CD4-positive, alpha-beta T cell treated with Interleukin-2 at 100 ng/mL for 4 hours (primary cell): ENCODE data around the gene ACIN1.

Experiments used
- DNase-seq: peaks from one replicate; pipeline ENCODE4 v3.0.0-alpha.2; 2020; ENCODE audit warnings: low spot score

ACIN1 gene

DNA sequence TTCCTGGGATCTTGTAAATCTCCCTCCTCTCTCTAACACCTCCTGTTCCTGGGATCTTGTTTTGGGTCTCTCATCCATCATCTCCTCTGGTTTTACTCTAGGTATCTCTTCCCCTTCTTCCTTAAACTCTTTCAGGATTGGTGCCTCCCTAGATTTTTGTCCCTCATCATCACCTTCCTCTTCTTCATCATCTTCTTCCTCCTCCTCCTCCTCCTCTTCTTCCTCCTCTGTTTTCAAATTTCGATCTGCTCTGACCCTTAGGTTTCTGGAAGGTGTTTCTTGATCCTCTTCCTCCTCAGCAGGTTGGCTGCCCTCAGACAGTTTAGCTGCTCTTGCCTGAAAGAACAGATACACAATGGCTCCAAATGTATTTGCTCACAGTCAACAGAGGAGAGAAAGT is 14.5 kb downstream of the ACIN1 start:
- no peak for DNase-seq

DNA sequence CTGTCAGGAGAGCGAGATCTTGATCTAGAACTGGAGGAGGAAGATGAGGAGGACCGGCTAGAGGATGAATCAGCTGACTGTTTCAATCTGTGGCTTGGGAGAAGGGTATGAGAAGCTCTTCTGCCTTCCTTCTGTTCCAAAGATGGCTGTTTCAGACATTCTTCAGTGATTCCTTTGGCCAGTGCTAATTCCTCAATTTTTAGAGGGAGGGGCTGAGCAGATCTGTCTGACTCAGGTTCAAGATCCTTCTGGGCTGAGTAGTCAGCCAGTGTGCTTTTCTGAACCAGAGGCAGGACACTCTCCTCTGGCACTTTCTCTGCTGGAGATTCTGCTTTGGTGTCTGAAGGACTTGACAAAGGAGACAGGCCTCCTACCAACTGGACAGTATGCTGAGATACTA is 15.2 kb downstream of the ACIN1 start:
- no peak for DNase-seq

DNA sequence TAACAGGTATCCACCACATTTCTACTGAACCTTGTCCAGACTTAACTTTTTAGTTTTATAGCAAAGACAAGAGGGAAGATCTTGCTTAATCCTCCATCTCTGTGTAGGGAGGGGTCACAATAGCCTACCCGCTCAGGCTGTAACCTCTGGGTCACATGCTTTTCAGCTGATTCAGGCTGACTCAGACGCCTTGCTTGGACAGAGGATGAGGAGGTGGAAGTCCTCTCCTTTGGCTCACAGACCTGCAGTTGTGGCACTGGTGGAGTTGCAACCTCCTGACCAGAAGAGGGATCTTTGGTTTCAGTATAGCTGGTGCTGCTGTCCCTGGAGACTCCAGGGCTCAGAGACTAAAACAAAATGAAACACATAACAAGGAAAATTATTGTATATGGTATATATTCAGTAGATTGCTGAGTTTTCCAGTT is 16.2 kb downstream of the ACIN1 start:
- no peak for DNase-seq

DNA sequence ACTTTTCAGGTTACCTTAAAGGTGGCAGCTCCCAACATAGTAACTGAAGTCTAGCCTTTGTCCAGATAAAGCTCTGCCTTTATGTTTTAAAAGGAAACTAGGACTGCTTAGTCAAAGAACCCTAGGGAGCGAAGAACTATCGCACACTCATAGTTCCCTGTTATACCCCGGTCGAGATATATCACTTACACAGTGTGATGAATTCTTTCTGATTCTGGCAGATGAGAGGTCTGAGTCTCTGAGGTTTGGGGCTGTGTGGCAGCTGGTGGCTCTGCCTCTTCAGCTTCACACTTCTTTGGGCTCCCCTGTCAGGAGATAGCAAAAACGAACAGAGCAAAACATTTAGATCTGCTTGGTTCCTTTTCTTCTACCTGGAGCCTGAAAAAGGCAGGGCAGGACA is 17.0 kb downstream of the ACIN1 start:
- no peak for DNase-seq

DNA sequence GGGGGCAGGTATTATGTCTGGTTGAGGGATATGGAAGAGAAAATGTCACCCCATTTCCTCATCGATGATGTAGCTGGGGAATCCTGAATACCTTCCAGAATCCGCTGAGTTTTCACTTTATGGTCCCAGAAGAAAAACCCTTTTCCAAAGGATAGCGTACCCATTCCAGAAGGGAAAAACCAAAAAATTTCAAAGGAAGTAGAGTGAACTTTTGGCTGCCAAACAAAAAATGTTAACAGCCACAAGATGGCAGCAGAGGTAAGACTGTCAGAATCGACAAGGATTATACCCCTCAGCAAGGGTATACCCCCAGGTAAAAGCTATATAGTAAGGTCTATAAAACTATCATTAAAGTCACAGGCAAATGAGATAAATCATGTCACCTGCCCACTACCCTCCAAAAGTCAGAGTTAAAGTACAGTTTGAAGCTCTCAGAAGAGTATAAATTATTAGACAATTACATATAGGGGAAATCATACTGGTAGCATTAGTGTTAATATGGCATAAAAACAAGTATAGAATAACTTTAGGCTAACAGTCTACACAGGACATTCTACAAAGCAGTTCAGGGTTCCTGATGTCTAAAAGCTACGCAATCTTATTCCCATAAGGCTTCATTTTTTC is 18.0 kb downstream of the ACIN1 start:
- peak; percentile 53 for DNase-seq

DNA sequence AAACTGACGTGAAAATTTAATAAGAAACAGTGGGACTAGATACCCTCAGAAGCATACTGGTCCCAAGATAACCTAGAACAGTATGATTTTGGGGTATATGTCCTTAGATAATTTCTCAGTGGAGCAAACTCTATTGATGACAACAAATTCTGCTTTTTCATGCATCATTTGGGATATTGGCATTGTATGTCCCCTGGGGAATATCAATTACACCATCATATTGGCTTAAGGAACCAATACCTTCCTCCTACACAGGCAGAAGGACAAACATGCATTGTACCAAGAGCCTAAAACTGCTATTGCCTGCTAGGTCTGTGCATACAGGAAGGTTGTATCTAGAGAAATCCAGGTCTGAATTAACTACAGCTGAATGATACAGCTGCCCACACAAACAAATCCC is 20.0 kb downstream of the ACIN1 start:
- no peak for DNase-seq

DNA sequence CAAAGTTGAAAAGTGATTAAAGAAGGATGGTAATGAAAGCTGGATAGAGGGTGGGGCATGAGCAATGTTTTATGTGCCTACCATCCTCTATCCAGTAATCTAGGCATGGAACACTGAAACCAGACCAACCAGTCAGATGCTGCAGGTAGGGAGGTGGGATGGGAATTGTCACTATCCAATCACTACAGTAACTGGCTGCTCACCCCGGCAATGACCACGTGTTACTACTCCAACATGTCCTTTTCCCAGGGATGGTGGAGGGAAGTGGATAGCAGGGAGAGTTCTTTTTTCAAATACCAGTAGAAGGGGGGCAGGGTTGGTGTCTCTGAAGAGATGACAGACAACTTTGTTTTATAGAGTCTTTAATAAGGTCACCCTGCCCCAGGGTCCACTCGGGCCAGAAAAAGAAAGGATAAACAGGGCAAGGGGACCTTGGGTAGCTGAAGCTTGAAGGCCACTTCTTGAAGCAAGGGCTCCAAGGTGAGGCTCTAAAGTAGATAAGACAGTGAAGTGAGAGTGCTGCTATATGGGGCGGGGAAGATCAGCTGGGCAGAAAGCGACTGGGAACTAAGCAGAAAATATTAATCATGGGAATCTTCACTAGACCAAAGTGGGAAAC is 22.9 kb downstream of the ACIN1 start:
- DNase-seq = no peak

DNA sequence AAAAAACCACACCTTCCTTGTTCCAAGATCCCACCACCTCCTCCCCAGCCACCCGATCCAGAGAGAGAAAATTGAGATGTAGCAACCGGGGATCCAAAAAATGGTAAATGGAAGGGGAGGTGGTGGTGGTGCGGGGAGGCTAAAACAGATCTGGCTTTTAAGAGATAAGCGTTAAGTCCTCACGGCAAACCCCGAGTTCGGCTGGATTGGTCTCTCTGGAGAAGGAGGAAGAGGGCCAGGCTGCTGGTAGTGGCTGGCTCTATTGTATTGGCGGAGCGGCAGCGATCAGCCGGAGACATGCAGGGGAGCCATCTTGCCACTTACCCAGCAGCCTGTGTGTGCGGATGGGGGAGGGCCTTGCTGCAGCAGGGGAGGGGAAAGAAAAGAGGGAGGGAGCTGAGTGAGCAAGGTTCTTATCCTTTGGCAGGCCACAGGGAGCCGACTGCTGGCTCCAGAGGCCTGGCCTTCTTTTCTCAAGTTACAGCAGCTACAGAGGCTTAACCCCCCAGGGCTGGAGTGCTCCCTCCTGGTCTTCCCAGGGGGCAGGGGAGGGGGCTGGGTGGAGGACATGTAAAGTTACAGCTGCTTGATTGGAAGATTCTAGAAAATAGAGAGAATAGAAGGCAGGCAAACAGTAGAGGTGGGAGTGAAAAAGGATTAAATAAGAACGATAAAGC is 23.6 kb downstream of the ACIN1 start:
- DNase-seq = peak; percentile 76

DNA sequence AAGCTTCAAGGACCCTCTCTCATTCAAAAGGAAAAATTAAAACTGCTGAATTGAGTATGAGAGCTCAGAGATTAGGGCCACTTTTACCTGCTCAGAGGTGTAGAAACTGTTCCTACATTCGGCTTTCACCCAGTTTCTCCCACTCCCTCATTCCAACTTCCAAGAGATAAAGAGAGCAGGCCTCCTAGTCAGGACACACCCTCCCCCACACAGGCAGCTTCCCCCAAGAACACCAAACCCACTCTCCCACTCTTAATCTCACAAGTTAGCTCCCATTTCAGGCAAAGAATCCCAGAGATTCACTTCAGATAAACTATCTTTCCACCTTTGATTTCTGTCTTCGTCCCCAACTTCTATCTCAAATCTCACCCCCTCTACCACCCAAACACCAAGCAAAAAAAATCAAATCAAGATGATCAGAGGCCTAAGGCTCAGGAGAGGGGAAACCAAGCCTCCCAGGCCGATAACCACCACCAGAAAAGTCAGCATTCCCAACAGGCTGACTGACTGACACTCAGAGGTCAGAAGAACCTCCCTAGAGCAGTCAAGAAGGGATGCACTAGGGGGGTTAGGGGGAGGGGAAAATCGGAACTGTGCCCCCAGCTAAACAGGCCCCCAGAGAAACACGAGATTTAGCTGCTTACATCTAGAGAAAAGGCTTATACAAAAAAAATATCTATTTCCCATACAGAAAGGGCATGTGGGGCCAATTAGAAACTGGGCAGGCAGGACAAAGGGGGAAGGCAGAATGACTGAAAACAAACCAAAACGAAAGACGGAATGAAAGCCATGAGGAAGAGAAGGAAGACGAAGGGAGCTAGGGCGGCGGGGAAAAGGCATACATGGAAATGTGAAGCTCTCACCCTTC is 24.4 kb downstream of the ACIN1 start:
- DNase-seq = no peak

DNA sequence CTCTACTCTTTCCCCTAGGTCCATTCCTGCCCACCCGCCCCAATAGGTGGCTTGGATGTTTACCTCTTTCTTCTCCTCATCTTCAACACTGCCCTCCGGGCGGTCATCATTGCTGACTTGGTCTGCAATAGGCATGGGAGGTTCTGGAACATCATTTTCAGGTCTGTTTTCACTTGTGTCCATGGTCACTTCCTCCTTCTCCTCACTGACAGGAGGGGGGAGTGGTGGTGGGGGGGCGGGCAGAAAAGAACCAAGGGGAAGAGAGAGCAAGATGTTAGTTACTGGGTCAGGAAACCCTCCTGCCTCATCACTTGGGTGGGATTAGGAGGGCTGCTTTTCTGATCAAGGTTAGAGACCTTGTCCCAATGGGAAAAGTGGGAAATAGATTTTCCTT is 25.5 kb downstream of the ACIN1 start:
- no peak for DNase-seq

DNA sequence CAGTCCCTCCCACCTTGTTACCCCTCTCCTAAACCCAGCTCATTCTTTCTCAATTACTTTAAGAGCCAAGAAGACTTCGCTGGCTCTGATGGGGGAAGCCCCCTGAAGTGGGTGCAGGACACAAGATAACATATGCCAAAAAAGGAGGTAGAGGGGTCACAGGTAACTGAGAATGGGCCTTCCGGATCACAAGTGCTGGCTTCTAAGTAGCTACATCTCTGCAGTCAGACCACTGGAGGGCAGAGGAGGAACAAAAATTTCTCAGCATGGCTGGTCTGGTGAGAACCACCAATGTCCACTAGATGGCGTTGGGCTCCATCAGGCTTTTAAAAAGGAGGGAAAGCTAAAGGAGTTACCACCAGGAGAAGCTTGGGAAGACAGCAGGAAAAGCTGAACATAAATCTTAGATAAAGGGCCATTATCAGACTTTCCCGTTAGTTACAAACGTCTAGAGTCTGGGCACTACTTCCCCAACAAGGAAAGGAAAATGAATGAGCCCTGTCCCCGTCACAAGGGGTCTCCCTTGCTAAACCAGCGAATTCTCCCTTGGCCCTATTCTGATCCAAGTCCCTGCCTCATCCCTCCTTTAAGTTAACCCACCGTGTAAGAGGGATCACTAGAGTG is 26.0 kb downstream of the ACIN1 start:
- DNase-seq = peak; percentile 85

DNA sequence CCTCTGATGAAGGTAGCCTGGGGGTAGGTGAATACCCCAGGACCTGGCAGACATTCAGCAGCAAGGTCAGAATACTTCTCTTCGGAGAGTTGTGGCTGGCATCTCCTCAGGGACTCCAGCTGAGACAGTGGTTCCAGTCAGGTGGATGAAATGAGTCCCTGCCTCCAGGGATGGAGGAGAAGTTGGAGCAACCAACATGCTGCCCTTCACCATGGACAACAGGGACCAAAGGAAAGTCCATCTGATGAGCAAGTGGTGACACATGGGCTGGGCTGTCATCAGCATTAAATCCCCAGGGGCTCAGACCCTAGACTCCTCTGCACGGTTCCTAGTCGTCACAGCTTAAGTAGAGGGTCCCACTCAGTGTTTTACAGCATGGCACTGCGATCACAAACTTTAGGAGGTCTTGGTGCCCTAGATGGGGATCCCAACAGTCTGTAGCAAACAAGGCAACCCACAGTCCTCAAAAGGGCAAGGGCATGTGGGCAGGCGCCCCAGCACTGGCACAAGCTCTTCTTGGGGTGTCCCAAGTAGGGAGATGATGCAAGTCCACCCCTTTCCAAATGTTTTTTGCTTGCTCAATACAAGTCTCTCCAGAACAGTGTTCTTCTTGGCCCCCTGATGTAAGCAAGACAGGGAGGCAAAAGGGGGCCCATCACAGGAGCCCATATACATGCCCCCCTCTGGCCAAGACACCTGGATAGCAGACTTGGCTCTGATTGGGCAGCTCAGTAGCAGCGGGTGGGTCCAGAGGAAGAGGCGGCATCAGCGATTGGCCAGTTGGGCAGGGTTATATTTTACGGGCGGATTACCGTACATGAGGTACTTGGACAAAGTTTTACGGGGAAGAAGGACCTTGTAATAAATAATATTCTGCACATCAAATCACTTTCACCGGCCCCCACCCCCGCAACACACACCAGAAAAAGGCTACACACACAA is 26.8 kb downstream of the ACIN1 start:
- no peak for DNase-seq

DNA sequence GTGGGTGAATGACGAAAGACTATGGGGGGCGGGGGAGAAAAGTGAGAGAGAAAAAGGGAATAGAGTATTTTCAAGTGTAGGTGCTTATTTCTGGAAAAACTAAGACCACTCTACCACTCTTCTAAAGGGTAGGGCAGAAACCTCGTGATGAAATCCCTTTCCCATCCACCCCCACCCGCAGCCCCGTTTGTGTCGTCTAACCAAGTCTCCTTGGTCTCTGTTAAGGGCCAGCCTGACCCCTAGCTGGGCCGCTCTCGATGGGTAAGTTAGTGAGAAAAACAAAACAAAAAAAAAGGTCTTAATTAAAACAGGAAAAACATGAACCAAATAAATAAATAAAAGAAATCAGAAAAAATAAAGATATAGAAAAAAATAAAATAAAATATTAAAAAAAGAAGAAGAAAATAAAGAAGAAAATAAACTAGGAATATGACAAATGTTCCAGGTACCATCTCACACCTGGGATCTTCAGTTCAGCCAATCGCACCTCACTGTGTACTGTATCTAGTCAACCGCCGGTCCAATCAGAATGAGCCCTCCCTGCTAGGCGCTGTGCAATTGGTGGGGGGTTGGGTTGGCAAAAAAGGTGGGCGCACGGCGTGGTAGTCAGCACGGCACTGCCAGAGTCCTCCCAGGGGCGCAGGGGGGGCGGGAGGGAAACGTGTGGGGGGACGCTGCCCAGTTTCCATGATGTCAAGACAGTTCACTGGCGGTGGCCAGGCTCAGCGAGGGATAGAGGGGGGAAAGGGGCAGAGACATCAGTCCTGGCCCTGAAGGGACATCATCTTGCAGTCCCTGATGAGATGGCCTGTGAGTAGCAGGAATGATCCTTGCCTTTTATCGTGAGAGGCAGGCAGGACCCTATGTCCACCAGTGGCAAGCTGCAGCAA is 27.8 kb downstream of the ACIN1 start:
- no peak for DNase-seq

DNA sequence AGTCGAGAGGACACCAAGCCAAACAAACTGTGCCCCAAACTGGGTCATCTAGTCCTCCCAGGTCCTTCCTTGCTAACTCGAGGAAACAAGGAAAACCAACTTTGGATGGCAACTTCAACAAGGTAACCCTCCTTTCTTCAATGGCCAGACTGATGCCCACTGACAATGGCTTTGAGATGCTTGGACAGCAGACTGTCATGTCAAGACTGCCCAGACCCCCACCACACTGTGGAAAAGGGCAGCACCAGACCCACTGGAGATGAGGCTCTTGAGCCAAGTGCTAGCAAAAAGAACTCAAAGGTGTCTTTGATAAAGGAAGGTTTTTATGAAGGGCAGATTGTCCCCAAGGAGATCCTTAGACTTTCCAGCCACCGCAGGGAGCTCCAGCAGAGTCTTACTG is 28.6 kb downstream of the ACIN1 start:
- no peak for DNase-seq

DNA sequence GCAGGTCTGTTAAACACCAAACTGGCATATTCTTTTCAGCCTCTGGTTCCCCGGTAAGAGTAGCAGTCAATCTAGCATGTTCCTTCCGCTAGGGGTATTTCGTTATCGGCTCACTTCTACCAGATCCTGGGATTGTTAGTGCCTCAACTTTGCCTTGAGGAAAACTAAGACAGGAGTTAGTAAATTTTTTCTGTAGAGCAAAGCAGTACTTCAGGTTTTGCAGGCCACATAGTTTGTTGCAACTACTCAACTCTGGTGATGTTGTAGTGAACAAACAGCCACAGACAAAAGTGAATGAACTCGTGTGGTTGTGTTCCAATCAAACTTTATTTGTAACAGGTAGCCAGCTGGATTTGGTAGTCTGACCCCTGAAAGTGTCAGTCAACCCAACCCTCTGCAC is 31.3 kb downstream of the ACIN1 start:
- DNase-seq = no peak

DNA sequence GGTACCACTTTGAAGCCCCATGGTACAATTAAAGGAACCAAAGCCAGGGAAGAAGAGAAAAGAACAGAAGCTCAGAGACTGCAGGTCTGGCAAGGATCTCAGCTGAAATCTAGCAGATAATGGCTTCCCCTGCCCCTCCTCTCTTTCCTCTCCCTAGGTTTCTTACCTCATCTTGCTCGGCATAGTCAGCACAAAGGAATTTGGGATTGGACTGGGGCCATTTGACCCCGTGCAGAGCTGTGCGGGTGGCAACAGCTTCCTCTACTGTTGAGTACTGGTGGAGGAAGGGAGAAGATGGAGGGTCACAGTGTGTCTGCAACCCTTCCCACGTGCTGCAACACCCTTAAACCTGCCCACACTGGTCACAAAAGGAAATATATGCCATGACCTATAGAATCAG is 32.9 kb downstream of the ACIN1 start:
- DNase-seq = no peak

DNA sequence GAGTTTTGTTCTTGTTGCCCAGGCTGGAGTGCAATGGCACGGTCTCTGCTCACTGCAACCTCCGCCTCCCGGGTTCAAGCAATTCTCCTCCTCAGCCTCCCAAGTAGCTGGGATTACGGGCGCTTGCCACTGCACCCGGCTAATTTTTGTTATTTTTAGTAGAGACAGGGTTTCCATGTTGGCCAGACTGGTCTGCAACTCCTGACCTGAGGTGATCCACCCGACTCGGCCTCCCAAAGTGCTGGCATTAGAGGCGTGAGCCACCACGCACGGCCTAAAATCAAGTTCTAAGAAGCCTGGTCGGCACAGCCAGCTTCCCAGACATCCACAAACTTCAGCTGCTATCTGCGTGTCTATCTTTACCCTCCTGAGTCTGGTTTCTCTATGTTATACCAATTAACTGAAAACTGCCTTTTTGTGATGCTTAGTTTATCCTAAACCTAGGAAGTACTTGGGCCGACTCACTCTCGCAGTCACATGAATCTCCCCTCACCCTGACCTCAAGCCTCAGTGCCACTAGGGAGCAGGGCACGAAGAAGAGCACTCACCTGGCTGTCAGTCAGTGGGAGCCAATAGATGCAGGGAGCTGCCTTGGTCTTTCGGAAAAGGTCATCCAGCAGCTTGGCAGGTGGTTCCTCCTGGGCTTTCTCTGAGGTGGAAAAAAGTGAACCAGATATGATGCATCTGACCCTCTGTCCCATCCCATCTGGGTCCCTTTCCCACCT is 34.2 kb downstream of the ACIN1 start:
- no peak for DNase-seq

DNA sequence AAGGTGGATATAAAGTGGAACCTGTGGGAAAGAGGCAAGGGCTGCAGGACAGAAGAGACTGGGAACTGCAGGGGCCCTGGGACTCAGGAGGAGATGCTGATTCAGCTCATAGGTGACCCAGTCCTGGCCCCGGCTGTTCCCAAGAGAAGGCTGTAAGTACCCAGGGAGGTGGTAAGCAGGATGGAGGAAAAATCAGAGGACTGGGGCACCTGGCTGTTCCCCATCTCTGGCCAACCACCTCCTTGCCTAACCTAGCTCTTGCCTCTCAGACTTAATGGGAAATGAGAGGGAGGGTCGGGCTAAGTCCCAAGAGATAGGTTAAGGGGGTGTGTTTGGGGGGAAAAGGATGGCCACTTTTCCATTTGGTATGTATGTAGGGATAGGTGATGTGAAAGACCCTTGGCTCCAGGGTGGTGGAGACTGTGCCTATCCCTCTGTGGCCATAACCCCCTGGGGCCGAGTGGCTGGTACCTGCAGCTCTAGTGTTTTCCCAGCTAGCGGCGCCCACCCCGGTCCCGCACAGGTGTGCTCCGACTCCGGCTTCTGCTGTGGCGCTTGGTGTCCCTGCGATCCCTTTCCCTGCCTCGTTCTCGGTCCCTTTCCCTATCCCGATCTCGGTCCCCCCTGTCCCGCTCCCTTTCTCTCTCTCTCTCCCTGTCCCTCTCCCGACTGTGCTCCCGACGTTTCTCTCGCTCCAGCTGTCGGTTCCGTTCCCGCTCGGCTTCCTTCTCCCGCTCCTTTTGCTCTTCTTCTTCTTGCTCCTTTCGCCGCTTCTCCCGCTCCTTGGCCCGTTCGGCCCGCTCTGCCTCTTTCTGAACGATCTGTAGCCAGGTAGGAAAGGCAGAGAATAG is 36.1 kb downstream of the ACIN1 start:
- DNase-seq = no peak
